ENCODE results near the gene ATP6V1D.
A peak's percentile ranks its signal among the peaks of the same experiment; 100 is the strongest.
"Not testable (repeated sequence)": the region's sequence is repeated elsewhere in the genome, so short reads cannot be mapped to it uniquely, and the experiment has no call there.

ATP6V1D gene

GRCh38 chr14:67357186-67357968, 2.2 kb downstream of the ATP6V1D start:
- peak overlapping the region; percentile 9 for H3K4me3 ChIP-seq (ENCODE audit: control insufficient read depth, low read depth, low read length)
- no peak for TF ChIP-seq CTCF (IDR thresholded peaks at IDR 0.05; ENCODE audit: control insufficient read depth, insufficient read depth, low read depth, low read length, missing control alignments)
- no peak for DNase-seq (ENCODE audit: low read depth)

- no peak overlapping the region for H3K4me3 ChIP-seq (ENCODE audit: control insufficient read depth, low read depth, low read length)
- TF ChIP-seq CTCF (IDR thresholded peaks at IDR 0.05; ENCODE audit: control insufficient read depth, insufficient read depth, low read depth, low read length, missing control alignments): no peak
- no peak for DNase-seq (ENCODE audit: low read depth)
Observed at GRCh38 chr14:67352055-67352454, 7.5 kb downstream of the ATP6V1D start.

GRCh38 chr14:67345583-67345982, 14.0 kb downstream of the ATP6V1D start:
- TF ChIP-seq CTCF (IDR thresholded peaks at IDR 0.05; ENCODE audit: control insufficient read depth, insufficient read depth, low read depth, low read length, missing control alignments): no peak
- no peak for DNase-seq (ENCODE audit: low read depth)
- H3K4me3 ChIP-seq (ENCODE audit: control insufficient read depth, low read depth, low read length): no peak overlapping the region

- no peak for DNase-seq (ENCODE audit: low read depth)
- TF ChIP-seq CTCF (IDR thresholded peaks at IDR 0.05; ENCODE audit: control insufficient read depth, insufficient read depth, low read depth, low read length, missing control alignments): no peak
- no peak overlapping the region for H3K4me3 ChIP-seq (ENCODE audit: control insufficient read depth, low read depth, low read length)
Observed at GRCh38 chr14:67343601-67344230, 15.9 kb downstream of the ATP6V1D start.

- H3K4me3 ChIP-seq (ENCODE audit: control insufficient read depth, low read depth, low read length); DNase-seq (ENCODE audit: low read depth): not testable (repeated sequence)
Observed at GRCh38 chr14:67341231-67341630, 18.4 kb downstream of the ATP6V1D start.

- TF ChIP-seq CTCF (IDR thresholded peaks at IDR 0.05; ENCODE audit: control insufficient read depth, insufficient read depth, low read depth, low read length, missing control alignments): peak; percentile 39
- no peak for DNase-seq (ENCODE audit: low read depth)
- no peak overlapping the region for H3K4me3 ChIP-seq (ENCODE audit: control insufficient read depth, low read depth, low read length)
Observed at GRCh38 chr14:67335781-67336180, 23.8 kb downstream of the ATP6V1D start.

GRCh38 chr14:67332468-67332867, 27.1 kb downstream of the ATP6V1D start:
- DNase-seq (ENCODE audit: low read depth): no peak
- no peak overlapping the region for H3K4me3 ChIP-seq (ENCODE audit: control insufficient read depth, low read depth, low read length)
- no peak for TF ChIP-seq CTCF (IDR thresholded peaks at IDR 0.05; ENCODE audit: control insufficient read depth, insufficient read depth, low read depth, low read length, missing control alignments)

Measured in AG09309 (cell line).